GM21423 (cell line): ENCODE measurements around the gene MEGF9.

Experiments
- ATAC-seq: cut with Tn5 transposase; IDR thresholded peaks from one replicate; pipeline ENCODE4 v1.9.1; 2021; ENCODE audit warnings: mild to moderate bottlenecking, moderate library complexity; ENCODE audit not compliant: unreplicated experiment

Gene MEGF9

GRCh38 chr9:120708526-120709224 is 5.6 kb downstream of the MEGF9 start:
- ATAC-seq, result no peak

- no peak for ATAC-seq
Observed at GRCh38 chr9:120707170-120707569, 7.1 kb downstream of the MEGF9 start.

- no peak for ATAC-seq
Observed at GRCh38 chr9:120705174-120705573, 9.1 kb downstream of the MEGF9 start.

- no peak for ATAC-seq
Observed at GRCh38 chr9:120702075-120702474, 12.2 kb downstream of the MEGF9 start.

GRCh38 chr9:120701248-120701647 is 13.0 kb downstream of the MEGF9 start:
- ATAC-seq, result no peak

GRCh38 chr9:120698766-120699165 is 15.5 kb downstream of the MEGF9 start:
- ATAC-seq, result no peak

GRCh38 chr9:120697448-120697847 is 16.8 kb downstream of the MEGF9 start:
- ATAC-seq, result no peak

GRCh38 chr9:120696551-120697230 is 17.6 kb downstream of the MEGF9 start:
- ATAC-seq, result no peak

GRCh38 chr9:120694559-120694958 is 19.7 kb downstream of the MEGF9 start:
- ATAC-seq, result no peak

GRCh38 chr9:120693700-120694008 is 20.6 kb downstream of the MEGF9 start:
- ATAC-seq, result peak; percentile 63

- ATAC-seq, result peak; percentile 58
Observed at GRCh38 chr9:120692901-120693699, 21.2 kb downstream of the MEGF9 start.

- no peak for ATAC-seq
Observed at GRCh38 chr9:120690372-120690771, 23.9 kb downstream of the MEGF9 start.

GRCh38 chr9:120689860-120690259 is 24.4 kb downstream of the MEGF9 start:
- no peak for ATAC-seq

GRCh38 chr9:120688758-120689157 is 25.5 kb downstream of the MEGF9 start:
- ATAC-seq, result no peak

- no peak for ATAC-seq
Observed at GRCh38 chr9:120683150-120683549, 31.1 kb downstream of the MEGF9 start.

GRCh38 chr9:120681121-120681520 is 33.1 kb downstream of the MEGF9 start:
- ATAC-seq, result no peak

GRCh38 chr9:120680579-120680978 is 33.7 kb downstream of the MEGF9 start:
- no peak for ATAC-seq

GRCh38 chr9:120680161-120680560 is 34.1 kb downstream of the MEGF9 start:
- no peak for ATAC-seq

GRCh38 chr9:120677965-120678364 is 36.3 kb downstream of the MEGF9 start:
- no peak for ATAC-seq

- no peak for ATAC-seq
Observed at GRCh38 chr9:120676767-120677402, 37.4 kb downstream of the MEGF9 start.

- ATAC-seq, result no peak
Observed at GRCh38 chr9:120668399-120668798, 45.9 kb downstream of the MEGF9 start.
